Prostate gland (tissue), 2 donors: ENCODE results near the gene TBC1D24.

Experiments
- CTCF ChIP-seq, 4 experiments: fragments of 200-600 bp in 2 of 4; fragments of 450-650 bp in 2 of 4; sonication (generic) in 2 of 4; IDR thresholded peaks; 1 replicate in 3 of 4; 2 replicates in 1 of 4; pipeline ENCODE4 v1.5.1; 2016 to 2019; ENCODE audit warnings: antibody characterized with exemption in 4 of 4, mild to moderate bottlenecking in 2 of 4, moderate library complexity in 2 of 4
- POLR2A ChIP-seq: fragments of 450-650 bp; IDR thresholded peaks from one replicate; pipeline ENCODE4 v1.6.1; 2016; ENCODE audit warnings: antibody characterized with exemption, mild to moderate bottlenecking

- no peak for TF ChIP-seq CTCF (IDR thresholded peaks at IDR 0.05)
- TF ChIP-seq POLR2A, result no peak
Observed at GRCh38 chr16:2511996-2512734, 37.2 kb downstream of the TBC1D24 start.
